ENCODE measurements around the gene PLAC1.

DNA sequence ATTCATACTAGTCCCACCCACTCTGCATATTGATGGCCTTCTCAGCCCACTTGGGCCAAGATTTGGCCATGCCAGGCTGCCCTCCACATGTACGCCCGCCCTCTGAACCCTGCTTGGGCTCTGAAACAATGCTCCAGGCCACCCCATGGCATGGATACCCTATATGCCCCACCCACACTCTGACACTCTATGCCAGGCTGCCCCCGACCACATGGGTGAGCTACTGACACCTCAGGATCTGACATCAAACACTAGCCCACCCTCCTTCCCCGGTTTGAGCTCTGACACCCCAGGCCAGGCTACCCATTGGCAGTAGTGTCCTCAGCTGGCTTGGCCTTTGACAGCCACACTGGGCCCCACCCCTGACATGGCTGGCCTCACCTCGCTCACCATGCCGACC is 128.8 kb downstream of the PLAC1 start:
- TF ChIP-seq, protein P1, sequence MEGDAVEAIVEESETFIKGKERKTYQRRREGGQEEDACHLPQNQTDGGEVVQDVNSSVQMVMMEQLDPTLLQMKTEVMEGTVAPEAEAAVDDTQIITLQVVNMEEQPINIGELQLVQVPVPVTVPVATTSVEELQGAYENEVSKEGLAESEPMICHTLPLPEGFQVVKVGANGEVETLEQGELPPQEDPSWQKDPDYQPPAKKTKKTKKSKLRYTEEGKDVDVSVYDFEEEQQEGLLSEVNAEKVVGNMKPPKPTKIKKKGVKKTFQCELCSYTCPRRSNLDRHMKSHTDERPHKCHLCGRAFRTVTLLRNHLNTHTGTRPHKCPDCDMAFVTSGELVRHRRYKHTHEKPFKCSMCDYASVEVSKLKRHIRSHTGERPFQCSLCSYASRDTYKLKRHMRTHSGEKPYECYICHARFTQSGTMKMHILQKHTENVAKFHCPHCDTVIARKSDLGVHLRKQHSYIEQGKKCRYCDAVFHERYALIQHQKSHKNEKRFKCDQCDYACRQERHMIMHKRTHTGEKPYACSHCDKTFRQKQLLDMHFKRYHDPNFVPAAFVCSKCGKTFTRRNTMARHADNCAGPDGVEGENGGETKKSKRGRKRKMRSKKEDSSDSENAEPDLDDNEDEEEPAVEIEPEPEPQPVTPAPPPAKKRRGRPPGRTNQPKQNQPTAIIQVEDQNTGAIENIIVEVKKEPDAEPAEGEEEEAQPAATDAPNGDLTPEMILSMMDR (IDR thresholded peaks at IDR 0.05; ENCODE audit: low read depth, low read length, poor library complexity, severe bottlenecking): no peak
- TF ChIP-seq EZH2phosphoT487 (IDR thresholded peaks at IDR 0.05; ENCODE audit: borderline replicate concordance, low read length): no peak
